Erythroblast (primary cell): Measurements from ENCODE around the gene DOCK9.

Experiments used
- GATA1 ChIP-seq: IDR thresholded peaks from 2 replicates; pipeline ENCODE4 v1.6.1; 2011; ENCODE audit warnings: low read depth, mild to moderate bottlenecking, control low read depth, low read length, moderate library complexity
- POLR2A ChIP-seq: IDR thresholded peaks from 2 replicates; pipeline ENCODE4 v1.6.1; 2011; ENCODE audit warnings: mild to moderate bottlenecking, low read length

- TF ChIP-seq POLR2A (no peak), GATA1 (no peak)
Measured at GRCh38 chr13:98938801-98939200, 39.1 kb downstream of the DOCK9 start.
